NCI-H1092 treated with DMSO at 0.1 percent for 48 hours (cell line): ENCODE measurements around the gene GLIS1.
"Not testable (repeated sequence)": the region's sequence is repeated elsewhere in the genome, so short reads cannot be mapped to it uniquely, and the experiment has no call there.

Source experiments
- DNase-seq: peaks from one replicate; lab custom pipeline; 2025; lab: John Stamatoyannopoulos, UW

GLIS1 gene

DNA sequence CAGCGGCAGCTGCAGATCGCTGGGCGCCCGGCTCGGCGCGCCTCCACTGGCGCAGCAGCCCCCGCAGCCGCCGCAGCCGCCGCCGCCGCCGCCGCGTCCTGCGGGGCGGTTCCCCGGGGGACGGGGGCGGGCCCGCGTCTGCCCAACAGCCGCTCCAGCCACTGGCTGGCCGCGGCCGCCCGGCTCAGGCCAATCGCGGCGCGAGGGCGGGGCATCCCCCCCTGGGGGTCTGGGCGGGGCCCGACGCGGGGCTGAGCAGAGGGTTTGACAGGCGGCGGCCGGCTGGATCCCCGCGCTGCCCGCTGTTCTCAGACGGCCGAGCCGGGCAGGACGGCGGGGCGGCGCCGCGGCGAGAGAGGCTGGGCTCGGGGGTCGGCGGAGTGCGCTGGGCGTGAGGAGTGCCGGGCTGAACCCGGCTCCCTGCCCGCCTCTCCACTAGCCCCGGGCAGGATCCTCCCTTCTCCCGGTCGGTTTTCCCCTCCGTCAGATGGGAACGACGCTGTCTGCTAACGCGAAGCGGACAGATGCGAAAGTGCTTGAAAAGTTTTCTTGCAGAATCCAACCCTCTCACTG lies at the start of gene GLIS1:
Gene GLIS1 (minus strand): TSS at position 56 of the 573 bp plus-strand sequence. CDS start 1,100 bp downstream, outside the sequence.
- DNase-seq: peak; percentile 48

DNA sequence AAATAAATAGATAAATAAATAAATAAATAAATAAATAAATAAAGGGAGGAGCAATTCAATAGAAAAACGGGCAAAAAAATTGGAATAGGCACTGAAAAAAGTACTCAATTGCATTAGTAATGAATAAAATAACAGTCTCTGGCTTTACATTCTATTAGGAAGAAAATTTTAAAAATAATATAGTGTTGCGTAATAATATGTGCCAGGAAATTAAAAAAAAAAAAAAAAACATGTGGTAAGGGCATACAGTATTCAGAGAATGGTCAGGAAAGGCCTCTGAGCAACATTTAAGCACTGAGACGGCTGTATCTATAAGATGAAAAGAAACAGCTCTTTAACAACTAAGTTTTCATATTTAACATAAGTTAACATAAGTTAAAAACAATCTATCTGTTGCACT lies 48.7 kb upstream of the GLIS1 start:
- DNase-seq: no peak

DNA sequence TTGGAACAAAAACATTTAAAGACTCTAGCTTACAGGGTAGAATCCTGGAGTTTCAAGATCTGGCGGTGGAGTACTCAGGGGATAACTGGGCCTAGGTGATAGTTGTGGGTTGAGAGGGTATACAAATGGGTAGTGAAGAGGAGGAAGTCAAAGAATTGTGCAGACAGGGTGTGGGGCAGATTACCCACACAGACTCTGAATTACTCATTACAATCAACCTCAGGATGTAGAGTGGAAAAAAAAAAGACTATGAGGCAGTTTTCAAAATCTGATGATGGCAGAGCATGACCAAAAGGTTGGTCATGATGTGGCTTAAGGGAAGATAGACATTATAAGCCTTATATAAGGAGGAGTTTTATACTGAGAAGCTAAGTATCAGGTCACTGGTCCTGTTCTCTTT lies 44.1 kb upstream of the GLIS1 start:
- DNase-seq: no peak

DNA sequence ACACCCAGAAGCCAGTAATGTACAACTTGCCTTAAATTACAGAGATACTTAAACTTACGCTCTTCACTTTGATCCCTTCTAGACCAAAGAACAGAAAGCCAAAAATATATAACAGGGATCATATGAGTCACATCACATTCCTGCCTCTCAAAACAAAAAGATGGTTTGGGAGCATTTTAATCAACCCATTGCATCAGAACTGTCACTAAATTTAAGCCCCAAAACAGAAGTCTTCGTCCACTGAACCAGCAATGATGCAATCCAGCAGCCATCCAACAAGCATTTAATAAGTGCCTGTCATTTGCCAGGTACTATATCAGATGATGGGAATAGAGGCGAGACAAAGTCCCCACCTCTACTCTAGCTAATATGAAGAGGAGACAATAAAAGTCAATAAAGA lies 42.7 kb upstream of the GLIS1 start:
- no peak for DNase-seq

DNA sequence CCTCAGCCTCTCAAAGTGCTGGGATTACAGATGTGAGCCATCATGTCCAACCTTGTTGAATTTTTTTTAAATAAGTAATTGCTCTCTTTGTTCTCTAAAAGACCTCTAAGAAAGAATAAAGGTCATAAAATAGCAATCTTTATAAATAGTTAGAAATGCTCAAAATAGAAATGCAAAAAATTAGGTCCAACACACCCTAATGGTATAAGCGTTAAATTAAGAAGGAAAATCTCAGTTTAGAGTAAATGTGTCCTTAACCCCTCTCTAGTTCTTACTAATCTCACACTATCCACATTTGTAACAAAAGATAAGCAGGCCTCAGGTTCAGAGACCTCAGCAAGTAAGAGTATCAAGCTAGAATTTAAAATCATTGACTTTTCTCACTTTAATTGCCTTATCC lies 38.3 kb upstream of the GLIS1 start:
- no peak for DNase-seq

DNA sequence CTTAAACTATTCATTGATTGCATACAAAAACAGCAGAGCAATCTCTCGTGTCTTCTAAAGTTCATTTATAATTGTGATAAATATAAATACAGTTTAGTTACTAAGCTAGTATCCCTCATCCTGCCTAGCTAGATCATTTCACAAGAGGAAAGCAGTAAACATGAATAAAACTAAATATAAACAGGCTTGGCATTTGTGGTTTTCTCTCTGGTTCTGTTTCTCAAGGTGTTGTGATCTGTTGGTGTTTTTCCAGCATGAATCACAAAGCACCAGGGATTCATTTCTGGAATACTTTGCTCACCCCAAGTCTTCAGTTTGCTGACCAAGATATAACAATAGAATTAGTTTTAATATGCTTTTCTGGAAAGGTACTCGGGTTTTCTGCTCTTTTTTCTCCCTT lies 32.7 kb upstream of the GLIS1 start:
- DNase-seq: no peak

DNA sequence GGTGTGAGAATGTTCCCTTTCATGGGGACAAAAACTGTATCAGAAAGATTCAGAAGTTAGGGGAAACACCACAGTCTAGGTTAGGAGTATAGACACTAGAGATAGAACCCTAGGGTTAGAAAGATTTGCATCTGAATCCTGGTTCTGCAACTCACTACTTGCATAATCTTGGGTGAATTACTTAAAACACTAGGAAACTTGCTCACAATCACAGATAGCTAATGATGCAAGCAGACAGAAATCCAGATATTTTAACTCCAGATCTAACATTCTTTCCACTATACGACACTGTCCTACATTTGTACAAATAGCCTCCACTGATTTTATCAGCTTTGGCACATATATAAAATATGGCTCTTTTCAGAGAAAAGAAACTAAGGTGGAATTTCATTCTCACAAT lies 30.8 kb upstream of the GLIS1 start:
- no peak for DNase-seq

DNA sequence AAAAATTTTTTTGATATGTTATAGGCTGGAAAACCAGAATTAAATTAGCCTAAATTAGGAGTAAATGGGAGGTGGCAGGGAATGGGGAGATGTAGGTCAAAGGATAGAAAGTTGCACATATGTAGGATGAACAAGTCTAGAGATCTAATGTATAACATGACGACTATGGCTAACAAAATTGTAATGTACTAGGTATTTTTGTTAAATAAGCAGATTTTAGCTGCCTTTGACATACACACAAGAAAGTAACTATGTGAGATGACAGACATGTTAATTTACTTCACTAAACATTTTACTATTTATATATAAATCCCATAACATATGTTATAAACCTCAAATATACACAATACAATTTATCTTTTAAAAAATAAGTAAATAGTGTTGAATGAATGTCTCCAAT lies 30.2 kb upstream of the GLIS1 start:
- DNase-seq: no peak

DNA sequence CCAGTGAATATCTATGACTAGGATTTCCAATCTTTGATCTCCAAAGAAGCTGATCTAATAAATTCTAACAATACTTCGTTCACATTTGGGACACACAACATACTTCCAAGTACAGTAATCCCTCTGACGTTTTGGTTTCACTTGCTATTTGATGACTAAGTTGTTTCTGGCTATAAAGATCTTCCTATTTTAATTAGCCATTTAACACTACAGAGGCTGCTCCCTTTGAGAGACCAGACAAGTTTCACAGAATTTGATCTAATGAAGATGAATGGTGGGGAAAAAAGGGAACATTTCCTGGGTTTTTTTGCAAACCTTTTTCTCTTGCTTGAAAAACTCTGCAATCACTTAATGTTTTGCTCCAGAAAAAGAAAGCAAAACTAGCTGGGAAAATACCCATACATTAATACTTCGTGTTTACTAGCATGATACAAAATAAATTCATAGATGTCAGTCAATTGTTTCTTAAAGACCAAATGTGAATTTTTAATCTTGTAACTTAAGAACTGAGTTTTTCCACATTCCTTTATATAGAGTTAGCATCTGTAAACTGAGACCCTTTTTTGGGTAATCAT lies 28.0 kb upstream of the GLIS1 start:
- DNase-seq: no peak

DNA sequence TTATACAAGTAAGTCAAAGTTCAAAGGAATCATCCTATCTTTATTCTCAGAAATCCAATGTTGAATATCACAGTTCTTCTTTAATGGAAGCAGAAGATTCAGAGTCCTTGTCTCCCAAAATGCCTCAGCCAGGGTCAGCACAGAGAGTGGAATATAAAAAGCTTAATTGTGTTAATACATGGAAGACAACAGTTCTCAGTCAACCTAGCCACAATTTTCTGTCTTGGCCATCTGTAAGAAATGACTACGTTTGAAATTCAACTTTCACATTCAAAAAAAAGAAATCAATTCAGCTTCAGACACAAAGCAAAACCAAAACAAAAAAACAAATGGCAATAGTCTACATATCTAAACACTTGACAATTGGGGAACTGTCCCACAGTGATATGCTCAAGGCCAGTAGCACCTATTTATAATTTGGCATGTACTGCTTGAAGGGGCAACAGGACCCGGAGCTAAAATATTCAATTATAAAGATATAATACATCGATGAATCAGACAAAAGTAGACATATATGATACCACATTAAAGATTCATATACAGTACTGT lies 27.3 kb upstream of the GLIS1 start:
- DNase-seq: no peak

DNA sequence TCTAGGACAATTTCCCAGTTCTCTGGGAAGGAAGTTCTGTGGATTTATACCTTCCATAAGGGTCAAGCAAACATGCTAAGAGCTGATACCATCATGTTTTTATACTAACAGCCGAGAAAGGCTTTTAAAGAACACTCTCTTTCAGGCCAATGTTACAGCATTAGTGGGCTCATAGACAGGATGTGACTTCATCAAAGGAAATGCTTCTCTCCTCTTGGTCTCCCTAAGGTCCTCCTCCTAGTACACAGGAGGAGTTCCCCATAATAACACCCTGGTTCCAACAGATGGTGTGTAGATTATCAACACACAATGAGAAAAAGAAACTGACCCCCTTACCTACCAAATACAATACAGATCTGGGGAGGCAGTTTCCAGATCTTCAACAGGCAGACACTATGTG lies 26.7 kb upstream of the GLIS1 start:
- DNase-seq: no peak

DNA sequence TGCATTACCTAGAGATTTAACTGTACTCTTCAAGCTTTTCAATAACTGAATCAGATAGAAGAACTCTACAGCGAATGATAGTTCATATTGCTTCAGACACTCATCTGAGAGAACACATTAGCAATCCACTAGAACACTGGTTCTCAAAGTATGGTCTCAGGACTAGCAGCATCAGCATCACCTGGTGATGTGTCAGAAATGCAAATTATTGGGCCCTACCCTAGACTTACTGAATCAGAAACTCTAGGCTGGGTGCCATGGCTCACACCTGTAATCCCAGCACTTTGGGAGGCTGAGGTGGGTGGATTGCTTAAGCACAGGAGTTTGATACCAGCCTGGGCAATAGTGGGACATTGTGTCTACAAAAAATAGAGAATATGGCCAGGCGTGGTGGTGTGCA lies 24.9 kb upstream of the GLIS1 start:
- no peak for DNase-seq

DNA sequence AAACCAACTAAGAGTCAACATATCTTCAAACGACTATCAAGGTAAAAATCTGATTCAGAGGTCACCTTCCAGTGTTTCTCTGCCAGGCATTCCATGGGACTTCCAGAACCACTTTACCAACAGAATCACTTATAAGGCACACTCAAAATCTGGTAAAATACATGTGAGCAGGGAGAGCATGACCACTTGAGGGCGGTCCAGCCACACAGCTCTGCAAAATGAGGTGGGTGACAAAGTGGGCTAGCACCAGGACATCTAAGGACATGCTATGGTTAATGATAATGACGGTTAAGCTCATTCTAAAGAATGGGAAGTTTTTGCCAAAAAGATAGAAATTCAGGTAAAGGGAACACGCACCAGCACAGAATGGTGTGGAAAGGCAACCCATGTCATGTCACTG lies 24.5 kb upstream of the GLIS1 start:
- DNase-seq: no peak

DNA sequence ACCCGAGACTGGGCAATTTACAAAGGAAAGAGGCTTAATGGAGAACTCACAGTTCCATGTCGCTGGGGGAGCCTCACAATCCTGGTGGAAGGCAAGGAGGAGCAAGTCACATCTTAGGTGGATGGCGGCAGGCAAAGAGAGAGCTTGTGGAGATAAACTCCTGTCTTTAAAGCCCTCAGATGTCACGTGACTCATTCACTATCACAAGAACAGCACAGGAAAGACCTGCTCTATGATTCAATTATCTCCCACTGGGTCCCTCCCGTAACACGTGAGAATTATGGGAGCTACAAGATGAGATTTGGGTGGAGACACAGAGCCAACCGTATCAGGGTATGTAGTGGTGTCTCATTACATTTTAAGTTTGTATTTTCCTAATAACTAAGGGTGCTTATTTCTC lies 21.5 kb upstream of the GLIS1 start:
- not testable (repeated sequence) for DNase-seq

DNA sequence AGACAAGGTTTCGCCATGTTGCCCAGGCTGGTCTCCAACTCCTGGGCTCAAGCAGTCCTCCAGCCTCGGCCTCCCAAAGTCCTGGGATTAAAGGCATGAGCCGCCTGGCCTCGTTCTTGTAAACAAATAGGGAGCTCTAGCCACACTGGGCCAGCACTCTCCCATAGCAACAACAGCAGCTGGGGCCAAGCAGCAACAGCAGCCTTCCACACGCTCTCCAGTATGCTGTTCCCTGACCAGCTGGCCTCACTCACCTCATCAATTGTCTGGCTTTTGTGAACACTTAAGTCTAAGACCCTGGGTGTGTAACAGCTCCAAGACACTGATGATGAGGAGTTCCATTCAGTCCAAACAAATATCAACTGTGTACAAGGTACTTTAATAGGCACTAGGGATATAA lies 16.9 kb upstream of the GLIS1 start:
- DNase-seq: no peak

DNA sequence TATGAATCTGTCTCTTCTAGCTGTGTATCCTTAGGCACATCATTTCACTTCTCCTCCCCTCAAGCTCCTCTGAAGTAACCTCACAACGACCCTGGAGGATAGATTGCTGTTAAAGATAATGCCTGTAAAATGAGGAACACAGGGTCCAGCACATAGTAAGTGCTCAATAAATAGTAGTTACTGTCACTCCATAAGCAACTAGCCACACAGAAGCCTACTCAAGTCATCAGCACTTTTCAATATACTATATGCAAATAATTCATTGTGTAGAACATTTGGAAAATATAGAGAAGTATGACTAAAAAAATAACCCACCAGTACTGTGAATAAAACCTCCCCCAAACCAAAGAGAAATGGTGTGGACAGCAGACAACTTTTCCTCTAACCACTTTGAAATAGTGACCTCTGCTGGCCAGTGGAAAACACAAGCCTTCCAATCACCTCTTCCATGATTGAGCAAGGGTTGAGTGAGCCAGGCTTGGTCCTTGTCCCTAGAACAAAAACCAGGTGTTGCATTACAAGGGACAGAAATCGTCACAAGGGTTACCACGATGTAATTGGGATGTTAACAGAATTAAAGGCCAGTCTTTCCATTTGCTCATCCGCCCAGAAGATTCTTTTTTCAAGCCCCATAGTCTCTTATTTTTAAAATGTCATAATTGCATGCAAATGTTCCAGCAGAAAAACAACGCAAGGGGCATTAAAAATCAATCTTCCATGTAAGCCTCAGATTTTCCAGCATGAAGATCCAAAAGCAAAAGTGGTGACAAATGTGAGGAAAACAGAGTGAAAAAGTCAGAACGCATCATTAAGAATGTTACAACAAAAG lies 15.7 kb upstream of the GLIS1 start:
- DNase-seq: peak; percentile 19

DNA sequence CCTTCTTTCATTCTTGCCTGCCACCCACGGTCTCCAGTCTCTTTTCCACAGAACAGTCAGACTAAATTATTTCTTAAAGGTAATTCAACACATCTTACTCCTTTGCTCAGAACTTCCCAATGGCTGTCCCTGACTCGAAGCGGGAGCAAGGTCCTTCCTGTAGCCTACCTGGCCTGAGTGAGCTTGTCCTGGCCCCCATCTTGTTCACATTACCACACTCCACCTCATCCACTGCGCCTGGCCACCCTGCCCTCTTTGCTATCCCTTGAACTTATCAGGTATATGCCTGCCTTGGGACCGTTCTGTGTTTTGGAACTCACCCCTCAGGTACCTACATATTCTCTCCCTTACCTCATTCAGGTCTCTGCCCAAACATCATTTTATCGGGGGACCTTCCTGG lies 13.3 kb upstream of the GLIS1 start:
- no peak for DNase-seq

DNA sequence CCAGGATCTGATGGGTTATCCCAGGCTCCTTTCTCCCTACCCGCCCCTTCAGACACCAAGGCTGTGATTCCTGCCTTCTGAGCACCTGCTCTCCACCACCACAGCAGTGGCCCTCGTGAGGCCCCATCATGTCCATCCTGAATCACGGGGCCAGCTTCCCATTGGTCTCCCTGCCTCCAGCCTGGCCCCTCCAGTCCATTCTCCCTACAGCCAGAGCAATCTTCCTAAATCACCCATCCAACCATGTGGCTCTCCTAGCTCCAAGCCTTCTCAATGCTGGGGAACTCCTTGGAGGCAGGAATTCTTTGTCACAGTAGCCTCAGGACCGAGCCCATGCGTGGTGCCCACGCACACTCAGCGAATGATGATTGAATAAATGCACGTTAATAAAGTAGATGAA lies 8.9 kb upstream of the GLIS1 start:
- no peak for DNase-seq

DNA sequence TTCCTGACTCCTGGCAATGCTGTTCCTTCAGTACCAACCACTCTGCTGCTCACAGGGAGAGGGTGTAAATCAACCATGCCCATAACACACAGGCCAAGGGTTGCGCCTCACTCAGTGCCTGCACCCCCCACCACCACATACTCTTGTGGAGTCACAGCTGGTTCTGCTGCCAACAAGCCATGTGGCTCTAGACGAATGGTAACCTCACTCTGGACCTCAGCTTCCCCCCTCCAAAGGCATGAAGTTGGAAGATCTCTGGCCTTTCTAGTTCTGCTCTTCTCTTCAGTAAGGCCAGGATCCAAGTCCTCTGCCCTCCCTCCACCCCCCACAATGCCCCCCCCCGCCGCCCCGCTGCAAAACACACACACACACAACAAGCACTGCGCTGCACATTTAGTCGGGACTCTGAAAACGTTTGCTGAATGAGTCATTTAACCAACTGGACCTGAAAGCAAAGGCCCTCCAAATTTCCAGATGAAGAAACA lies 1.7 kb upstream of the GLIS1 start:
- DNase-seq: no peak

DNA sequence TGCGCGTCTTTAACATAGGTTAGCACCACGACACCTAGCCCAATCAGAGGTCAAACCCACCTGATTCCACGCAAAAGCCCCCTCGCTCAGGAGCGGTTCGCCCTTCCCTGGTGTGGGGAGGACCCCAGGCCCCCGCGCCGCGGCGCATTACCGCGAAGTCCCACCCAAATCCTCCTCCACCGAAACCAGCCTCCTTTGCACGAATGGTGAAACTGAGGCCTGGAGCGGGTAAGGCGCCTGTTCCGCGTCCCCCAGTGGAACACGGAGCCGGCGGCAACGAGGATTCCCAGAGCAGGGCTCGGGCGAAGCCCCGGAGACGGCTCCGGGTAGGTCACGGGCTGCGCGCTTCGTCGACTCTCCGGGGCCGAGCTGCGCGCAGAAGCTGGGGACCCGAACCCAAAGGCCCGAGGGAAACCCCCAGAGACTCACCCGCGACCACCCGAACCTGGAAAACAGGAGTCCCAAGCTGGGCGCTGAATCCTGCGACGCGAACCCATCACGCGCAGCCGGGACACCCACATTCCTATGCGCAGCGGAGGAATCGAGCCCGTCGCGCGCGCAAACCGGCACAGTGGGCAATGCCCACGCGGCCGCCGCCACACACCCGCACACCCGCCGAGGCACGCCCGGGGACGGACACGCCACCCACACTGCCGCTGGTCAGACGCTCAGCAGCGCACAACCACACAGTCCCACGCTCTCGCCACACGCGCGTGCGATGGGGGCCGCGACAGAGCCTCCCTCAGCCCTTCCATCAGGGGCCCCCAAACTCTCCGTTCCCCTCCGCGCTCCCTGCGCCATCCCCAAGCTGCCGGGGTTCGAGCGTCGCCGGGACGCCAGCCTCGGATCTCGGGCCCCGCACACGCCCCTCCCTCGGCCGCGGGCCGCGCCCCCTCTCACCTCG lies 507 bp downstream of the GLIS1 start:
- DNase-seq: no peak

DNA sequence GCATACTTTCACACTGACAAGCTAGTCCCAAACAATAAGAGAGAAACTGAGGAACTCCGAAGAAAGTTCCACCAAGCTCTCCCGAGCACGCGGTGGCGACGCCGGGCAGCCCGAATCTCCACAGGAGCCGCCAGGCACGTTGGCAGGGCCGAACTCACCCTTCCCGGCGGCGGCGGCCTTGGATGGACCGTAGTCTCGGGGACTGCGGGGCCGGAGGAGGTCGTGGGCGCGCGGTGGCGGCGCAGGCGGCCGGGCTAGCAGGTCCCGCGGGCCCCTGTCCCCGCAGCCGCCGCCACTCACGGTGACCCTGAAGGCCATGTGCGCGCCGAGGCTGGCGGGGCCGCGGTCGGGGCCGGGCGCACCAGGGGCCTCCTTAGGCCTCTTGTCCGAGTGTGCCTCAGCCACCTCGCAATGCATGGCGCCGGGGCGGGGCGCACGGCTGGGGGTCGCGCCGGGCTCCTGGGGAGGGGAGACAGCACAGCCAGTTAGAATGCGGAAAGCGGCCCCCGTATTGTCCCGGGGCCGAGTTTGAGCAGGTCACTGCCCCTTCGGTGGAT lies 1.2 kb downstream of the GLIS1 start:
- DNase-seq: no peak

DNA sequence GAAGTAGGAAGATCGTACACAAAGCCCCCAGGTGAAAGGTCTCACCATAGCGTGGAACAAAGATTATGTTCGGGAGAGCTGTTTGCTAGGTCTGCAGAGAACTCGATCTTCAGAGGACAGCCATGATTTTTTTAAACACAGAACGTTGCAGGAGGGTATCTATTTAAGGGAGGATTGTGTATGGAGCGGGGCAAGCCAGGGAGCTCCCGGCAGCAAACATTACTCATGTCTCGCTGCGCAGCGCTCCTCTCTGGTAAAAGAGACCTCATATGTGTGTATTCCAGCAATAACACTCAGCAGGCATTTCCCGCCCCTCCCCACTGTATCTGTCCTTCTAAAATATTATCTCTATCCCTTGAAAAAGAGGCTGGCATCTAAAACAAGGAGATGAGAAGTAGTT lies 2.7 kb downstream of the GLIS1 start:
- no peak for DNase-seq
